Measurements from ENCODE around the gene METTL26.

The METTL26 gene

GRCh38 chr16:674968-675883, 39.1 kb upstream of the METTL26 start, which contains the start of gene RHBDL1:
Gene RHBDL1, plus strand, starts transcription at chr16:675671. Its CDS starts 120 bp downstream, at chr16:675791.
- DNase-seq: peak; percentile 20

GRCh38 chr16:674214-674881, 38.2 kb upstream of the METTL26 start:
- no peak for DNase-seq

- DNase-seq: no peak
These were observed 37.4 kb upstream of the METTL26 start for GRCh38 chr16:673399-673991.

- DNase-seq: no peak
These were observed 36.7 kb upstream of the METTL26 start for GRCh38 chr16:672851-673250.

- DNase-seq: no peak
These were observed 36.3 kb upstream of the METTL26 start for GRCh38 chr16:672371-672770.

GRCh38 chr16:671353-672131, 35.4 kb upstream of the METTL26 start:
- DNase-seq: no peak

- DNase-seq: no peak
These were observed 34.6 kb upstream of the METTL26 start for GRCh38 chr16:670485-671352.

- no peak for DNase-seq
These were observed 33.6 kb upstream of the METTL26 start for GRCh38 chr16:669666-670065.

- DNase-seq: no peak
These were observed 32.5 kb upstream of the METTL26 start for GRCh38 chr16:668519-669171.

- DNase-seq: peak; percentile 98
These were observed 31.8 kb upstream of the METTL26 start, which contains the start of gene RHOT2 for GRCh38 chr16:667780-668518. Gene RHOT2, plus strand, starts transcription at chr16:668132. Its CDS starts 68 bp downstream, at chr16:668200.

GRCh38 chr16:667113-667779, 31.1 kb upstream of the METTL26 start:
- no peak for DNase-seq

- DNase-seq: no peak
These were observed 30.5 kb upstream of the METTL26 start for GRCh38 chr16:666572-666971.

- no peak for DNase-seq
These were observed 26.5 kb upstream of the METTL26 start for GRCh38 chr16:662597-662996.

- no peak for DNase-seq
These were observed 26.0 kb upstream of the METTL26 start for GRCh38 chr16:662095-662494.

- DNase-seq: no peak
These were observed 25.2 kb upstream of the METTL26 start for GRCh38 chr16:661184-661821.

GRCh38 chr16:660459-661183, 24.5 kb upstream of the METTL26 start:
- peak; percentile 95 for DNase-seq

GRCh38 chr16:660132-660458, 24.0 kb upstream of the METTL26 start:
- no peak for DNase-seq

- no peak for DNase-seq
These were observed 23.5 kb upstream of the METTL26 start for GRCh38 chr16:659618-660017.
